GM12878 (cell line): ENCODE data around the gene MYG1. TPM values are rescaled to one million over a fixed set of nuclear protein-coding genes. Genes with fewer than 3 reads are reported as not detected.

ENCODE experiments used
- ATAC-seq: fragments of 200-7000 bp; cut with Tn5 transposase; 3 replicates; pipeline ENCODE4 v1.9.1; 2020; ENCODE audit warnings: mild to moderate bottlenecking, moderate library complexity
- BruUV-seq: library from RNA; stranded (reverse); fragments of 400-500 nt; replicated peaks from 2 replicates; lab custom pipeline; 2021; lab: Mats Ljungman, UMichigan
- CTCF ChIA-PET: fragments of 300-600 bp; sonication (Branson Sonifier 250); formaldehyde crosslinking; extraction: SDS; loops from one replicate; lab custom pipeline; 2021; ENCODE audit warnings: inconsistent platforms; lab: Yijun Ruan, JAX
- POLR2A ChIA-PET: fragments of 350-600 bp; formaldehyde crosslinking; extraction: SDS; loops from one replicate; lab custom pipeline; 2021; ENCODE audit warnings: inconsistent platforms; lab: Charles Lee
- RAD21 ChIA-PET: fragments of 300-600 bp; sonication (Branson Sonifier 250); formaldehyde crosslinking; loops from one replicate; lab custom pipeline; 2023; ENCODE audit warnings: antibody characterized with exemption; ENCODE audit not compliant: unreplicated experiment; lab: Charles Lee
- SMC1A ChIA-PET: fragments of 300-600 bp; sonication (Branson Sonifier 250); formaldehyde crosslinking; loops from one replicate; lab custom pipeline; 2023; ENCODE audit not compliant: unreplicated experiment, uncharacterized antibody; lab: Charles Lee
- DNase-seq: peaks from one replicate; pipeline ENCODE4 v3.0.0-alpha.2; 2011; ENCODE audit warnings: low read depth, low spot score
- FAIRE-seq: peaks from 3 replicates; lab custom pipeline; 2011; peaks lifted over from hg19 to GRCh38; lab: Jason Lieb, UNC
- H2AFZ ChIP-seq: 2 replicates; pipeline ENCODE4 v1.6.0; 2011; ENCODE audit warnings: low read depth, low read length, control low read depth; ENCODE audit not compliant: control insufficient read depth
- H3K27ac ChIP-seq: 2 replicates; pipeline ENCODE4 v1.5.1; 2011; ENCODE audit warnings: control low read depth; ENCODE audit not compliant: control insufficient read depth, insufficient read depth
- H3K27me3 ChIP-seq, 2 experiments: replicated peaks in 1 of 2; 2 replicates each; pipeline versions ENCODE4 v1.6.0 to v1.6.1; 2011; ENCODE audit warnings: low read length in 1 of 2; ENCODE audit not compliant: control insufficient read depth in 2 of 2, insufficient read depth in 2 of 2
- H3K36me3 ChIP-seq, 2 experiments: 2 replicates each; pipeline ENCODE4 v1.5.1; 2011; ENCODE audit warnings: low read length in 1 of 2; ENCODE audit not compliant: control insufficient read depth in 2 of 2, insufficient read depth in 2 of 2
- H3K4me1 ChIP-seq: 2 replicates; pipeline ENCODE4 v1.6.1; 2011; ENCODE audit warnings: mild to moderate bottlenecking, low read length, moderate library complexity, mixed read lengths; ENCODE audit not compliant: control insufficient read depth, insufficient read depth
- H3K4me2 ChIP-seq: 2 replicates; pipeline ENCODE4 v1.6.0; 2011; ENCODE audit warnings: control low read depth; ENCODE audit not compliant: control insufficient read depth, insufficient read depth
- H3K4me3 ChIP-seq: fragments of 200-600 bp; sonication (generic); 2 replicates; pipeline ENCODE4 v1.5.1; 2016
- H3K79me2 ChIP-seq: 2 replicates; pipeline ENCODE4 v1.6.0; 2011; ENCODE audit warnings: low read length; ENCODE audit not compliant: control insufficient read depth, insufficient read depth
- H3K9ac ChIP-seq: 2 replicates; pipeline ENCODE4 v1.8.0; 2011; ENCODE audit warnings: low read length, control low read depth, mixed read lengths; ENCODE audit not compliant: control insufficient read depth, insufficient read depth
- H3K9me3 ChIP-seq: replicated peaks from 3 replicates; pipeline ENCODE4 v1.5.1; 2011; ENCODE audit warnings: mild to moderate bottlenecking, low read length; ENCODE audit not compliant: control insufficient read depth, insufficient read depth
- H4K20me1 ChIP-seq: 2 replicates; pipeline ENCODE4 v1.6.0; 2011; ENCODE audit not compliant: control insufficient read depth, insufficient read depth
- CREB1 ChIP-seq: IDR thresholded peaks from 2 replicates; pipeline ENCODE4 v1.6.1; 2012; ENCODE audit warnings: low read depth, mild to moderate bottlenecking, inconsistent platforms
- EED ChIP-seq: sonication (generic); IDR thresholded peaks from 2 replicates; pipeline ENCODE4 v1.6.1; 2016; ENCODE audit warnings: antibody characterized with exemption, low read depth
- GATAD2B ChIP-seq: fragments of 450-650 bp; conservative IDR thresholded peaks from 2 replicates; pipeline ENCODE4 v1.6.1; 2017; ENCODE audit warnings: low read depth, mild to moderate bottlenecking, moderate library complexity
- HCFC1 ChIP-seq: fragments of 150-350 bp; IDR thresholded peaks from 2 replicates; pipeline ENCODE4 v1.6.1; 2014; ENCODE audit warnings: low read length
- IKZF1 ChIP-seq: fragments of 450-650 bp; conservative IDR thresholded peaks from 2 replicates; pipeline ENCODE4 v1.6.1; 2017; ENCODE audit warnings: antibody characterized with exemption, mild to moderate bottlenecking
- MXI1 ChIP-seq: fragments of 150-350 bp; IDR thresholded peaks from 2 replicates; pipeline ENCODE4 v1.6.1; 2011; ENCODE audit warnings: low read depth, mild to moderate bottlenecking, inconsistent platforms, low read length, improper control_type of control experiment
- NR2C2 ChIP-seq: IDR thresholded peaks from 2 replicates; pipeline ENCODE4 v1.6.1; 2011; ENCODE audit warnings: borderline replicate concordance, low read depth; ENCODE audit not compliant: control insufficient read depth, insufficient read length
- PBX3 ChIP-seq: IDR thresholded peaks from 2 replicates; pipeline ENCODE4 v1.6.1; 2011; ENCODE audit warnings: mild to moderate bottlenecking, low read depth, low read length, moderate library complexity; ENCODE audit not compliant: insufficient replicate concordance
- POLR2AphosphoS2 ChIP-seq: IDR thresholded peaks from 2 replicates; pipeline ENCODE4 v1.6.1; 2011; ENCODE audit warnings: low read depth, mild to moderate bottlenecking, low read length, improper control_type of control experiment, moderate library complexity
- RUNX3 ChIP-seq: IDR thresholded peaks from 2 replicates; pipeline ENCODE4 v1.6.1; 2012; ENCODE audit warnings: low read length, inconsistent platforms
- SUPT20H ChIP-seq: IDR thresholded peaks from 2 replicates; pipeline ENCODE4 v1.6.1; 2011; ENCODE audit warnings: low read depth, mild to moderate bottlenecking, low read length, moderate library complexity, borderline replicate concordance; ENCODE audit not compliant: control insufficient read depth
- ZNF217 ChIP-seq: fragments of 450-650 bp; IDR thresholded peaks from 2 replicates; pipeline ENCODE4 v1.6.1; 2017; ENCODE audit warnings: antibody characterized with exemption, mild to moderate bottlenecking
- ZSCAN29 ChIP-seq: fragments of 450-650 bp; IDR thresholded peaks from 2 replicates; pipeline ENCODE4 v1.6.1; 2017; ENCODE audit warnings: mild to moderate bottlenecking, moderate library complexity
- ZZZ3 ChIP-seq: IDR thresholded peaks from 2 replicates; pipeline ENCODE4 v1.6.1; 2011; ENCODE audit warnings: low read depth; ENCODE audit not compliant: control insufficient read depth, insufficient read length
- WGBS: methylation state at CpG from one replicate; pipeline ENCODE4 v1.1.6; 2016; ENCODE audit warnings: low lambda C conversion rate; ENCODE audit not compliant: insufficient replicate concordance, insufficient coverage; ENCODE audit errors: missing lambda C conversion rate; 5-methylcytosine and 5-hydroxymethylcytosine counted together
- in situ Hi-C: fragments of 300-500 bp; cut with MboI; formaldehyde crosslinking; loops from 9 replicates; pipeline ENCODE4 v1.14.3; 2018; ENCODE audit warnings: mixed read lengths
- intact Hi-C: fragments of 100-400 bp; cut with micrococcal nuclease; formaldehyde crosslinking; loops from one replicate; pipeline ENCODE4 v1.14.2; 2022; ENCODE audit not compliant: unreplicated experiment
- polyA plus RNA-seq, 11 experiments: library from polyadenylated mRNA; depleted of rRNA in 4 of 11; unstranded in 6 of 11; stranded (reverse) in 5 of 11; fragments of >200 nt; fragmentation: Nextera tagmentation in 4 of 11; fragmentation: Illumina TruSeq in 1 of 11; extraction: Ambion mirVana in 4 of 11; extraction: Trizol in 1 of 11; gene quantifications; 1 replicate in 1 of 11; 2 replicates in 10 of 11; pipeline versions ENCODE4 v1.2.1 to v1.2.3, GENCODE V29; 2011 to 2016; ENCODE audit warnings: inconsistent platforms in 2 of 11, missing spikeins in 2 of 11, low read depth in 1 of 11
- total RNA-seq, 4 experiments: library from RNA; depleted of rRNA in 3 of 4; stranded (reverse); fragments of >200 nt in 3 of 4; fragmentation: Illumina TruSeq in 1 of 4; extraction: Trizol in 1 of 4; gene quantifications; 2 replicates each; pipeline versions ENCODE4 v1.2.1 to v1.2.3, GENCODE V29; 2013 to 2021
- TF ChIP-seq, protein P1 (sequence below): fragments of 450-650 bp; IDR thresholded peaks from 2 replicates; pipeline ENCODE4 v1.6.1; 2017; ENCODE audit warnings: mild to moderate bottlenecking, moderate library complexity

MYG1 gene
- total and polyA plus RNA-seq, 10 of the 15 experiments (the other 5 are each of a cell fraction or from before 2014, with no cell fraction given): 20.7 to 81.0 (median 49.4) TPM

- TF ChIP-seq ZZZ3 (no peak), MXI1 (no peak), HCFC1 (no peak), NR2C2 (no peak), SUPT20H (no peak), ZSCAN29 (no peak), RUNX3 (peak; percentile 66), GATAD2B (no peak; the same call in 1 of the 2 replicates)
Measured at GRCh38 chr12:53313996-53314395, 14.5 kb downstream of the MYG1 start (continued).

DNA sequence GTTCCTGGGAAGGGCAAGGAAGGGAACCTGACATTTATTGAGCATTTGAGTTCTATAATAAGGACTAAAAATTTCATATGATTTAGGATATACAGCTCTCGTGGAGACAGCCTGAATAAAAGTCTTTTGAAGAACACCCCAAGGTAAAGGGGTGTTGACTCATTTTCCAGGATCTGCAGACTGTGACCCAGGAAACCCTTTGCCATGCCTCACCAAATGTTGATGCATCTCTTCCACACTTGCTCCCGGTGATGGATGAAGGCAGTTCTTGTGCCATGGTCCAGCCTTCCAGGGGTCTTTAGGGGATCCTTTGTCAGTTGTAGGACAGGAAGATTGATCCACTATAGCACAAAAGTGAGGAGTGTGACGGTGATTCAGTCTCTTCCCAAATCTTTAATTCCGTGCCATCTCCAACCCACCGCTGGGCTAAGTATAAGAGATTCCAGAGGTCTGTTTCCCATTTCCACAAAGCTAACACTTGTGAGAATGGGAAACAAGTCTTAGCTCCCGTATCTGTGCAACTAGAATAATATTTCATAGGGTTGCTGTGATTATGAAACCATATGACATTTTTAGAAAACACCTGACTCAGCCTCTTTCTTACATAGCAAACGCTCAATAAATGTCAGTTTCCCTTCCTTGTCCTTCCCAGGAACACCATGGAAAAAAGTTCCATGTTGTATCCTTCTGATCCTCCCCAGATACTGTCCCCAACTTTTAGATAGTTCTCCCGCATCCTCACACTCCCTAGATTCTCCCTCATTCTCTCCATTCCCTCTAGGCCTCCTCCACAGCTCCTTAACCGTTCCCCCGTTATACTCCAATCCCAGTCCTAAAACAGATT, 21.1 kb downstream of the MYG1 start:
- H4K20me1 ChIP-seq: no peaks in the 10 kb centered on the region
- ChIA-PET SMC1A (interaction anchor here (0.6 to 9.8 kb wide), 36 partner anchors 18 to 1092 kb away, joined by 3 to 123 read pairs (median 4); partner anchors contain the start of genes ESPL1, ITGB7, MYG1 and PFDN5), RAD21 (interaction anchor here (0.6 to 5.2 kb wide), 33 partner anchors 12 to 355 kb away, joined by 3 to 43 read pairs (median 5); partner anchors contain the start of genes ATP5MC2, ESPL1, MAP3K12 and MYG1), CTCF (interaction anchor here (0.6 to 15.1 kb wide), 51 partner anchors 9 to 319 kb away, joined by 3 to 240 read pairs (median 5); partner anchors contain the start of genes AMHR2, ESPL1, ITGB7 and MAP3K12), POLR2A (interaction anchor here (0.5 to 6.2 kb wide), 12 partner anchors 9 to 269 kb away, joined by 3 to 42 read pairs (median 5); partner anchors contain the start of genes ESPL1, ITGB7, MYG1 and PFDN5)
- peak overlapping the region; percentile 99 for H2AFZ ChIP-seq
- ATAC-seq (no peak), DNase-seq (no peak), FAIRE-seq (no peak)
- intact Hi-C loops (loop anchor here (1.0 kb wide), 2 partner anchors 25 to 161 kb away; partner anchors contain the start of gene PFDN5), in situ Hi-C loops (no loop called here)
- no peaks in the 10 kb centered on the region for H3K9me3 ChIP-seq
- WGBS: 45% methylated on average over 10 of the region's 10 CpGs
- H3K4me2 ChIP-seq: peak overlapping the region; percentile 95
- H3K27ac ChIP-seq: peak overlapping the region; percentile 95
- peaks cover 0 to under 1% of the 10 kb centered on the region in 2 experiments; a peak in 3 of 4 replicates for H3K36me3 ChIP-seq
- H3K4me3 ChIP-seq: peak overlapping the region; percentile 82
- H3K4me1 ChIP-seq: peaks cover 17% of the 10 kb centered on the region
- peaks cover 9% of the 10 kb centered on the region for H3K79me2 ChIP-seq
- no peaks in the 10 kb centered on the region for H3K27me3 ChIP-seq
- TSS peak; percentile 94 for BruUV-seq
- H3K9ac ChIP-seq: peak overlapping the region; percentile 91
- no peak for TF ChIP-seq POLR2AphosphoS2
- TF ChIP-seq ZNF217: no peak
- TF ChIP-seq CREB1: no peak
- TF ChIP-seq EED: no peak
- TF ChIP-seq, protein P1, sequence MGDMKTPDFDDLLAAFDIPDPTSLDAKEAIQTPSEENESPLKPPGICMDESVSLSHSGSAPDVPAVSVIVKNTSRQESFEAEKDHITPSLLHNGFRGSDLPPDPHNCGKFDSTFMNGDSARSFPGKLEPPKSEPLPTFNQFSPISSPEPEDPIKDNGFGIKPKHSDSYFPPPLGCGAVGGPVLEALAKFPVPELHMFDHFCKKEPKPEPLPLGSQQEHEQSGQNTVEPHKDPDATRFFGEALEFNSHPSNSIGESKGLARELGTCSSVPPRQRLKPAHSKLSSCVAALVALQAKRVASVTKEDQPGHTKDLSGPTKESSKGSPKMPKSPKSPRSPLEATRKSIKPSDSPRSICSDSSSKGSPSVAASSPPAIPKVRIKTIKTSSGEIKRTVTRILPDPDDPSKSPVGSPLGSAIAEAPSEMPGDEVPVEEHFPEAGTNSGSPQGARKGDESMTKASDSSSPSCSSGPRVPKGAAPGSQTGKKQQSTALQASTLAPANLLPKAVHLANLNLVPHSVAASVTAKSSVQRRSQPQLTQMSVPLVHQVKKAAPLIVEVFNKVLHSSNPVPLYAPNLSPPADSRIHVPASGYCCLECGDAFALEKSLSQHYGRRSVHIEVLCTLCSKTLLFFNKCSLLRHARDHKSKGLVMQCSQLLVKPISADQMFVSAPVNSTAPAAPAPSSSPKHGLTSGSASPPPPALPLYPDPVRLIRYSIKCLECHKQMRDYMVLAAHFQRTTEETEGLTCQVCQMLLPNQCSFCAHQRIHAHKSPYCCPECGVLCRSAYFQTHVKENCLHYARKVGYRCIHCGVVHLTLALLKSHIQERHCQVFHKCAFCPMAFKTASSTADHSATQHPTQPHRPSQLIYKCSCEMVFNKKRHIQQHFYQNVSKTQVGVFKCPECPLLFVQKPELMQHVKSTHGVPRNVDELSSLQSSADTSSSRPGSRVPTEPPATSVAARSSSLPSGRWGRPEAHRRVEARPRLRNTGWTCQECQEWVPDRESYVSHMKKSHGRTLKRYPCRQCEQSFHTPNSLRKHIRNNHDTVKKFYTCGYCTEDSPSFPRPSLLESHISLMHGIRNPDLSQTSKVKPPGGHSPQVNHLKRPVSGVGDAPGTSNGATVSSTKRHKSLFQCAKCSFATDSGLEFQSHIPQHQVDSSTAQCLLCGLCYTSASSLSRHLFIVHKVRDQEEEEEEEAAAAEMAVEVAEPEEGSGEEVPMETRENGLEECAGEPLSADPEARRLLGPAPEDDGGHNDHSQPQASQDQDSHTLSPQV: no peak
- TF ChIP-seq IKZF1: no peak
- no peak for TF ChIP-seq PBX3
